Chondrocyte (in vitro differentiated cells): Measurements from ENCODE around the gene MAD2L2. TPM values are rescaled to one million over a fixed set of nuclear protein-coding genes. Genes with fewer than 3 reads are reported as not detected.
A peak's percentile ranks its signal among the peaks of the same experiment; 100 is the strongest.

Experiments used
- DNase-seq: peaks from one replicate; pipeline ENCODE4 v3.0.0; 2021; ENCODE audit warnings: mixed read lengths, low spot score
- H3K27ac Mint-ChIP-seq: one replicate; pipeline ENCODE4 v1.8.0; 2021; ENCODE audit warnings: mild to moderate bottlenecking, moderate library complexity, mixed read lengths; ENCODE audit not compliant: unreplicated experiment
- H3K27me3 Mint-ChIP-seq: 2 replicates; pipeline ENCODE4 v1.8.0; 2021; ENCODE audit warnings: low read depth, mixed read lengths
- H3K36me3 Mint-ChIP-seq: 2 replicates; pipeline ENCODE4 v1.8.0; 2021; ENCODE audit warnings: low read depth, mixed read lengths
- H3K4me1 Mint-ChIP-seq: 2 replicates; pipeline ENCODE4 v1.8.0; 2021; ENCODE audit warnings: low read depth, mild to moderate bottlenecking, mixed read lengths
- H3K4me3 Mint-ChIP-seq: one replicate; pipeline ENCODE4 v1.8.0; 2021; ENCODE audit warnings: mild to moderate bottlenecking, moderate library complexity, mixed read lengths; ENCODE audit not compliant: unreplicated experiment
- H3K9me3 Mint-ChIP-seq: 2 replicates; pipeline ENCODE4 v1.8.0; 2021; ENCODE audit warnings: low read depth, mixed read lengths
- CTCF ChIP-seq: fragments of 200-600 bp; sonication (generic); IDR thresholded peaks from 2 replicates; pipeline ENCODE4 v1.5.0; 2021; ENCODE audit warnings: antibody characterized with exemption, mild to moderate bottlenecking, moderate library complexity
- total RNA-seq: library from RNA; stranded (reverse); gene quantifications from 3 replicates; pipeline ENCODE4 v1.2.1, GENCODE V29; 2021

MAD2L2 gene
- total RNA-seq, 1 donor from 2014 or later = 31.8 TPM

GRCh38 chr1:11664336-11665065 lies 16.4 kb downstream of the MAD2L2 start:
- peak overlapping the region; percentile 77 for H3K4me3 Mint-ChIP-seq
- no peaks in the 10 kb centered on the region for H3K9me3 Mint-ChIP-seq
- peaks cover 8% of the 10 kb centered on the region for H3K36me3 Mint-ChIP-seq
- H3K4me1 Mint-ChIP-seq = peaks cover 3% of the 10 kb centered on the region
- H3K27me3 Mint-ChIP-seq = no peaks in the 10 kb centered on the region
- no peak for DNase-seq
- H3K27ac Mint-ChIP-seq = peak overlapping the region; percentile 61
- peak; percentile 55 for TF ChIP-seq CTCF

GRCh38 chr1:11661103-11661502 lies 19.8 kb downstream of the MAD2L2 start:
- no peaks in the 10 kb centered on the region for H3K27me3 Mint-ChIP-seq
- H3K4me1 Mint-ChIP-seq = no peaks in the 10 kb centered on the region
- no peak overlapping the region for H3K27ac Mint-ChIP-seq
- TF ChIP-seq CTCF = no peak
- no peak overlapping the region for H3K4me3 Mint-ChIP-seq
- no peak for DNase-seq
- peaks cover 8% of the 10 kb centered on the region for H3K36me3 Mint-ChIP-seq
- no peaks in the 10 kb centered on the region for H3K9me3 Mint-ChIP-seq

- no peak overlapping the region for H3K27ac Mint-ChIP-seq
- H3K4me1 Mint-ChIP-seq = peaks cover 7% of the 10 kb centered on the region
- no peak for DNase-seq
- TF ChIP-seq CTCF = no peak
- H3K27me3 Mint-ChIP-seq = no peaks in the 10 kb centered on the region
- no peaks in the 10 kb centered on the region for H3K9me3 Mint-ChIP-seq
- H3K36me3 Mint-ChIP-seq = peaks cover 8% of the 10 kb centered on the region
- H3K4me3 Mint-ChIP-seq = no peak overlapping the region
These were observed 21.2 kb downstream of the MAD2L2 start for GRCh38 chr1:11659748-11660147.

- H3K4me1 Mint-ChIP-seq = peaks cover 7% of the 10 kb centered on the region
- no peak overlapping the region for H3K27ac Mint-ChIP-seq
- peaks cover 8% of the 10 kb centered on the region for H3K36me3 Mint-ChIP-seq
- DNase-seq = no peak
- H3K27me3 Mint-ChIP-seq = no peaks in the 10 kb centered on the region
- no peaks in the 10 kb centered on the region for H3K9me3 Mint-ChIP-seq
- no peak for TF ChIP-seq CTCF
- H3K4me3 Mint-ChIP-seq = no peak overlapping the region
These were observed 22.4 kb downstream of the MAD2L2 start for GRCh38 chr1:11658542-11658941.

- TF ChIP-seq CTCF = no peak
- H3K27ac Mint-ChIP-seq = no peak overlapping the region
- H3K9me3 Mint-ChIP-seq = no peaks in the 10 kb centered on the region
- peaks cover 8% of the 10 kb centered on the region for H3K36me3 Mint-ChIP-seq
- no peak overlapping the region for H3K4me3 Mint-ChIP-seq
- DNase-seq = no peak
- H3K27me3 Mint-ChIP-seq = no peaks in the 10 kb centered on the region
- peaks cover 7% of the 10 kb centered on the region for H3K4me1 Mint-ChIP-seq
These were observed 23.3 kb downstream of the MAD2L2 start for GRCh38 chr1:11657654-11658053.
